Caco-2 (cell line): ENCODE data around the gene BOLL. TPM values are rescaled to one million over a fixed set of nuclear protein-coding genes. Genes with fewer than 3 reads are reported as not detected.
"Not testable (repeated sequence)": the region's sequence is repeated elsewhere in the genome, so short reads cannot be mapped to it uniquely, and the experiment has no call there.

ENCODE experiments used
- BruUV-seq: library from RNA; stranded (reverse); fragments of 400-500 nt; replicated peaks from 2 replicates; lab custom pipeline; 2021; lab: Mats Ljungman, UMichigan
- CTCF ChIA-PET: fragments of 300-600 bp; sonication (Branson Sonifier 250); formaldehyde crosslinking; loops from one replicate; lab custom pipeline; 2022; ENCODE audit warnings: antibody characterized with exemption; lab: Charles Lee
- POLR2A ChIA-PET: fragments of 300-600 bp; sonication (Branson Sonifier 250); formaldehyde crosslinking; loops from one replicate; lab custom pipeline; 2022; ENCODE audit warnings: antibody characterized with exemption; lab: Charles Lee
- DNase-seq, 2 experiments: peaks; one replicate each; pipeline versions ENCODE4 v3.0.0 to v3.0.0-alpha.2; 2020 to 2022
- H3K27me3 ChIP-seq: replicated peaks from 2 replicates; pipeline ENCODE4 v1.6.0; 2011; ENCODE audit warnings: low read length; ENCODE audit not compliant: control insufficient read depth, insufficient read depth
- H3K36me3 ChIP-seq: 2 replicates; pipeline ENCODE4 v1.5.1; 2011; ENCODE audit warnings: low read length; ENCODE audit not compliant: control insufficient read depth, insufficient read depth
- H3K4me1 ChIP-seq: fragments of 250-450 bp; sonication (Bioruptor Pico); 2 replicates; pipeline ENCODE4 v1.5.1; 2020; ENCODE audit warnings: mild to moderate bottlenecking
- H3K4me3 ChIP-seq: 2 replicates; pipeline ENCODE4 v1.5.1; 2011; ENCODE audit warnings: low read depth, mild to moderate bottlenecking, control low read depth, low read length
- H3K9me3 ChIP-seq: fragments of 250-450 bp; sonication (Bioruptor Pico); 2 replicates; pipeline ENCODE4 v1.5.1; 2020; ENCODE audit warnings: mild to moderate bottlenecking, moderate library complexity
- H3K27ac Mint-ChIP-seq: one replicate; pipeline ENCODE4 v1.8.0; 2022; ENCODE audit warnings: mixed read lengths; ENCODE audit not compliant: unreplicated experiment
- H3K27me3 Mint-ChIP-seq: one replicate; pipeline ENCODE4 v1.8.0; 2022; ENCODE audit warnings: mixed read lengths; ENCODE audit not compliant: insufficient read depth, unreplicated experiment
- H3K36me3 Mint-ChIP-seq: one replicate; pipeline ENCODE4 v1.8.0; 2022; ENCODE audit warnings: mild to moderate bottlenecking, mixed read lengths; ENCODE audit not compliant: insufficient read depth, unreplicated experiment
- H3K4me1 Mint-ChIP-seq: one replicate; pipeline ENCODE4 v1.8.0; 2022; ENCODE audit warnings: low read depth, mixed read lengths; ENCODE audit not compliant: unreplicated experiment
- H3K4me3 Mint-ChIP-seq: one replicate; pipeline ENCODE4 v1.8.0; 2022; ENCODE audit warnings: mild to moderate bottlenecking, moderate library complexity, mixed read lengths; ENCODE audit not compliant: unreplicated experiment
- H3K9me3 Mint-ChIP-seq: one replicate; pipeline ENCODE4 v1.8.0; 2022; ENCODE audit warnings: mixed read lengths; ENCODE audit not compliant: unreplicated experiment
- CTCF ChIP-seq, 2 experiments: fragments of 200-600 bp in 1 of 2; IDR thresholded peaks; 1 replicate in 1 of 2; 2 replicates in 1 of 2; pipeline versions ENCODE4 v1.5.1 to v1.8.0; 2011 to 2022; ENCODE audit warnings: antibody characterized with exemption in 1 of 2, control low read depth in 1 of 2, inconsistent platforms in 1 of 2, low read depth in 1 of 2, low read length in 1 of 2, mild to moderate bottlenecking in 1 of 2, moderate library complexity in 1 of 2; ENCODE audit not compliant: insufficient read depth in 1 of 2, severe bottlenecking in 1 of 2, unreplicated experiment in 1 of 2
- intact Hi-C: fragments of 100-400 bp; cut with micrococcal nuclease; formaldehyde crosslinking; loops from one replicate; pipeline ENCODE4 v1.10.0; 2022; ENCODE audit not compliant: unreplicated experiment
- total RNA-seq: library from RNA; stranded (reverse); gene quantifications from 2 replicates; pipeline ENCODE4 v1.2.3, GENCODE V29; 2022

BOLL gene
- total RNA-seq, 1 experiment from 2014 or later, result not detected

- POLR2A ChIA-PET, H3K4me3 Mint-ChIP-seq, H3K4me1 ChIP-seq, CTCF ChIA-PET, H3K36me3 Mint-ChIP-seq, H3K9me3 Mint-ChIP-seq, H3K9me3 ChIP-seq, H3K4me3 ChIP-seq, H3K36me3 ChIP-seq, BruUV-seq, H3K27ac Mint-ChIP-seq, intact Hi-C loops, H3K4me1 Mint-ChIP-seq, DNase-seq, H3K27me3 Mint-ChIP-seq, H3K27me3 ChIP-seq: not testable (repeated sequence)
Observed at GRCh38 chr2:197695206-197695605, 89.9 kb downstream of the BOLL start.

GRCh38 chr2:197677483-197677882 lies 107.6 kb downstream of the BOLL start:
- Histone ChIP-seq H3K36me3 (no peaks in the 10 kb centered on the region), H3K4me1 (no peaks in the 10 kb centered on the region), H3K27me3 (no peaks in the 10 kb centered on the region), H3K4me3 (no peak overlapping the region), H3K9me3 (no peaks in the 10 kb centered on the region)
- no peak for DNase-seq
- H3K4me3 Mint-ChIP-seq, result no peak overlapping the region
- H3K27ac Mint-ChIP-seq, result no peak overlapping the region
- intact Hi-C loops, result no loop called here
- POLR2A ChIA-PET, result no interaction called here
- BruUV-seq, result no TSS peak
- no peak for TF ChIP-seq CTCF (IDR thresholded peaks at IDR 0.05; ENCODE audit: insufficient read depth in 1 of 2, low read depth in 1 of 2, low read length in 1 of 2, severe bottlenecking in 1 of 2, unreplicated experiment in 1 of 2)
- H3K4me1 Mint-ChIP-seq, result no peaks in the 10 kb centered on the region
- CTCF ChIA-PET, result no interaction called here
- H3K27me3 Mint-ChIP-seq, result peaks cover 2% of the 10 kb centered on the region
- H3K36me3 Mint-ChIP-seq, result no peaks in the 10 kb centered on the region
- H3K9me3 Mint-ChIP-seq, result no peaks in the 10 kb centered on the region

- Mint-ChIP-seq H3K4me3 (no peak overlapping the region), H3K9me3 (no peaks in the 10 kb centered on the region), H3K27me3 (peaks cover 2% of the 10 kb centered on the region), H3K36me3 (no peaks in the 10 kb centered on the region), H3K27ac (no peak overlapping the region), H3K4me1 (no peaks in the 10 kb centered on the region)
- Histone ChIP-seq H3K4me3 (no peak overlapping the region), H3K9me3 (no peaks in the 10 kb centered on the region), H3K27me3 (no peaks in the 10 kb centered on the region), H3K36me3 (no peaks in the 10 kb centered on the region), H3K4me1 (no peaks in the 10 kb centered on the region)
- intact Hi-C loops, result no loop called here
- POLR2A ChIA-PET, result no interaction called here
- TF ChIP-seq CTCF (IDR thresholded peaks at IDR 0.05; ENCODE audit: insufficient read depth in 1 of 2, low read depth in 1 of 2, low read length in 1 of 2, severe bottlenecking in 1 of 2, unreplicated experiment in 1 of 2), result no peak
- BruUV-seq, result no TSS peak
- no peak for DNase-seq
- CTCF ChIA-PET, result no interaction called here
Observed at GRCh38 chr2:197677056-197677455, 108.1 kb downstream of the BOLL start.

Other genes with a start within 250 kb of the BOLL start
- 0.18 TPM in 1 of 2 replicates, not detected in the other for gene RFTN2, start 109.7 kb downstream of the BOLL start, total RNA-seq
- gene MARS2, start 80.0 kb downstream of the BOLL start, total RNA-seq, result 12.1 and 13.1 TPM in 2 replicates
- gene PLCL1, start 19.3 kb upstream of the BOLL start, total RNA-seq, result 1.6 TPM in 2 replicates